ENCODE results near the gene RABGAP1. TPM values are rescaled to one million over a fixed set of nuclear protein-coding genes. Genes with fewer than 3 reads are reported as not detected.

The RABGAP1 gene
- total and polyA plus RNA-seq, 10 of the 15 experiments (the other 5 are each of a cell fraction or from before 2014, with no cell fraction given): 2.6 to 31.6 (median 12.5) TPM

DNA sequence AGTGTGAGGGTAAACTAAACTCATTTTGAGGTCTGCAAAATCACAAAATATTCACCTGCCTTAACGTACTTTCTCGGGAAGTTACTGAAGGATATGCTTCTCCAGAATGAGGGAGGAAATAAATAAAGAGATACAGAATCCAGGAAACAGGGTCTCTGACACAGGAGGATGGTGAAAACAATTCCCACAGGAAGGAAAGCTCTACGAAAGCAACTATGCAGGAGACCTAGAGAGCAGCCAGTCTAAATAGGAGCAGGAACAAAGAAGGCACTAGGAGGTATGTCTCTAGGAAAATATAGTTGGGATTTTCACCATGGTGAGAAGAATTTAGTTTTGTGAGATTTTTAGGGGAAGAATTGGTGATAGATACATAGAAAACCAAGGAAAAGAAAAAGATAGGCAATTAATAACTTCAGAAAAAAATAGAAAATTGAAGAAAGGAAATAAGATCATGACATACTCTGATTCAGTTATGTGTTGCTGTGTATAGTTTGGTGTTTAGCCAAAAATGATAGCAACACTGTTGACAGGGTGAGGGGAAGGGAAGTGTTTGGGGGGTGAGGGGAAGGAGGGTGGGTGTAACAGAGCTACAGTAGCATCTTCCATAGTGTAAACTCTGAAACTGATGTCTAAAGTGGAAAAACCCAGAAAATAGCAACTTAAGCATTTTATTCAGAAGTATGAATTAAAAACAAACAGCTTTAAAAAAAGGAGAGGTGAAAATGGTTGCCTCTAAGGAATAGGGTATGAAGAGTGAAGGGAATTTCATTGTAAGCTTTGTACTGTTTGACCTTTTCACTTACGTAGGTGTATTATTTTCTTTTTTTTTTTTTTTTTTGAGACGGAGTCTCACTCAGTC, 102.5 kb downstream of the RABGAP1 start:
- H3K4me3 ChIP-seq: no peak overlapping the region
- 93% methylated on average over 4 of the region's 5 CpGs for WGBS (ENCODE audit: insufficient coverage, insufficient replicate concordance, low lambda C conversion rate, missing lambda C conversion rate)
- intact Hi-C loops (cut with micrococcal nuclease; ENCODE audit: unreplicated experiment) (no loop called here), in situ Hi-C loops (cut with MboI) (no loop called here)
- DNase-seq (ENCODE audit: low read depth, low spot score): no peak
- POLR2A ChIA-PET: interaction anchor here (0.7 kb wide), 1 partner anchor 20 kb away, joined by 4 read pairs; no protein-coding TSS in a partner anchor
- no peak overlapping the region for H2AFZ ChIP-seq (ENCODE audit: control insufficient read depth, low read depth, low read length)
- no peaks in the 10 kb centered on the region for H3K79me2 ChIP-seq (ENCODE audit: control insufficient read depth, insufficient read depth, low read length)
- CTCF ChIA-PET: interaction anchor here (1.5 kb wide), 1 partner anchor 39 kb away, joined by 5 read pairs; no protein-coding TSS in a partner anchor
- no peaks in the 10 kb centered on the region for H3K36me3 ChIP-seq (ENCODE audit: control insufficient read depth in 2 of 2, insufficient read depth in 2 of 2, low read length in 1 of 2)
- no TSS peak for BruUV-seq (replicated peaks)
- H3K27me3 ChIP-seq (replicated peaks in 1 of 2; ENCODE audit: control insufficient read depth in 2 of 2, insufficient read depth in 2 of 2, low read length in 1 of 2): no peaks in the 10 kb centered on the region
- TF ChIP-seq MTA2 (IDR thresholded peaks at IDR 0.05; ENCODE audit: low read depth) (no peak), RELA (IDR thresholded peaks at IDR 0.05; ENCODE audit: borderline replicate concordance, partially characterized antibody) (no peak), SUPT20H (IDR thresholded peaks at IDR 0.05; ENCODE audit: borderline replicate concordance, control insufficient read depth, low read depth, low read length) (no peak), MTA3 (IDR thresholded peaks at IDR 0.05; ENCODE audit: borderline replicate concordance, low read length) (no peak), RBBP5 (conservative IDR thresholded peaks at IDR 0.05) (no peak)
- TF ChIP-seq, protein P1, sequence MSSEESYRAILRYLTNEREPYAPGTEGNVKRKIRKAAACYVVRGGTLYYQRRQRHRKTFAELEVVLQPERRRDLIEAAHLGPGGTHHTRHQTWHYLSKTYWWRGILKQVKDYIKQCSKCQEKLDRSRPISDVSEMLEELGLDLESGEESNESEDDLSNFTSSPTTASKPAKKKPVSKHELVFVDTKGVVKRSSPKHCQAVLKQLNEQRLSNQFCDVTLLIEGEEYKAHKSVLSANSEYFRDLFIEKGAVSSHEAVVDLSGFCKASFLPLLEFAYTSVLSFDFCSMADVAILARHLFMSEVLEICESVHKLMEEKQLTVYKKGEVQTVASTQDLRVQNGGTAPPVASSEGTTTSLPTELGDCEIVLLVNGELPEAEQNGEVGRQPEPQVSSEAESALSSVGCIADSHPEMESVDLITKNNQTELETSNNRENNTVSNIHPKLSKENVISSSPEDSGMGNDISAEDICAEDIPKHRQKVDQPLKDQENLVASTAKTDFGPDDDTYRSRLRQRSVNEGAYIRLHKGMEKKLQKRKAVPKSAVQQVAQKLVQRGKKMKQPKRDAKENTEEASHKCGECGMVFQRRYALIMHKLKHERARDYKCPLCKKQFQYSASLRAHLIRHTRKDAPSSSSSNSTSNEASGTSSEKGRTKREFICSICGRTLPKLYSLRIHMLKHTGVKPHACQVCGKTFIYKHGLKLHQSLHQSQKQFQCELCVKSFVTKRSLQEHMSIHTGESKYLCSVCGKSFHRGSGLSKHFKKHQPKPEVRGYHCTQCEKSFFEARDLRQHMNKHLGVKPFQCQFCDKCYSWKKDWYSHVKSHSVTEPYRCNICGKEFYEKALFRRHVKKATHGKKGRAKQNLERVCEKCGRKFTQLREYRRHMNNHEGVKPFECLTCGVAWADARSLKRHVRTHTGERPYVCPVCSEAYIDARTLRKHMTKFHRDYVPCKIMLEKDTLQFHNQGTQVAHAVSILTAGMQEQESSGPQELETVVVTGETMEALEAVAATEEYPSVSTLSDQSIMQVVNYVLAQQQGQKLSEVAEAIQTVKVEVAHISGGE (CRISPR knock-in tag; IDR thresholded peaks at IDR 0.05): no peak
- TF ChIP-seq, protein P2, sequence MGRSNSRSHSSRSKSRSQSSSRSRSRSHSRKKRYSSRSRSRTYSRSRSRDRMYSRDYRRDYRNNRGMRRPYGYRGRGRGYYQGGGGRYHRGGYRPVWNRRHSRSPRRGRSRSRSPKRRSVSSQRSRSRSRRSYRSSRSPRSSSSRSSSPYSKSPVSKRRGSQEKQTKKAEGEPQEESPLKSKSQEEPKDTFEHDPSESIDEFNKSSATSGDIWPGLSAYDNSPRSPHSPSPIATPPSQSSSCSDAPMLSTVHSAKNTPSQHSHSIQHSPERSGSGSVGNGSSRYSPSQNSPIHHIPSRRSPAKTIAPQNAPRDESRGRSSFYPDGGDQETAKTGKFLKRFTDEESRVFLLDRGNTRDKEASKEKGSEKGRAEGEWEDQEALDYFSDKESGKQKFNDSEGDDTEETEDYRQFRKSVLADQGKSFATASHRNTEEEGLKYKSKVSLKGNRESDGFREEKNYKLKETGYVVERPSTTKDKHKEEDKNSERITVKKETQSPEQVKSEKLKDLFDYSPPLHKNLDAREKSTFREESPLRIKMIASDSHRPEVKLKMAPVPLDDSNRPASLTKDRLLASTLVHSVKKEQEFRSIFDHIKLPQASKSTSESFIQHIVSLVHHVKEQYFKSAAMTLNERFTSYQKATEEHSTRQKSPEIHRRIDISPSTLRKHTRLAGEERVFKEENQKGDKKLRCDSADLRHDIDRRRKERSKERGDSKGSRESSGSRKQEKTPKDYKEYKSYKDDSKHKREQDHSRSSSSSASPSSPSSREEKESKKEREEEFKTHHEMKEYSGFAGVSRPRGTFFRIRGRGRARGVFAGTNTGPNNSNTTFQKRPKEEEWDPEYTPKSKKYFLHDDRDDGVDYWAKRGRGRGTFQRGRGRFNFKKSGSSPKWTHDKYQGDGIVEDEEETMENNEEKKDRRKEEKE (IDR thresholded peaks at IDR 0.05): no peak
- TF ChIP-seq, protein P3, sequence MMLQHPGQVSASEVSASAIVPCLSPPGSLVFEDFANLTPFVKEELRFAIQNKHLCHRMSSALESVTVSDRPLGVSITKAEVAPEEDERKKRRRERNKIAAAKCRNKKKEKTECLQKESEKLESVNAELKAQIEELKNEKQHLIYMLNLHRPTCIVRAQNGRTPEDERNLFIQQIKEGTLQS (IDR thresholded peaks at IDR 0.05; ENCODE audit: borderline replicate concordance, extremely low read depth, low read depth, low read length): no peak
- H3K4me2 ChIP-seq (ENCODE audit: control insufficient read depth, insufficient read depth): no peak overlapping the region
- H3K27ac ChIP-seq (ENCODE audit: control insufficient read depth, insufficient read depth): no peak overlapping the region
- H3K9me3 ChIP-seq (replicated peaks; ENCODE audit: control insufficient read depth, insufficient read depth, low read length): no peaks in the 10 kb centered on the region; the same call in 2 of the 3 replicates
- ATAC-seq: no peak
- no peaks in the 10 kb centered on the region for H4K20me1 ChIP-seq (ENCODE audit: control insufficient read depth, insufficient read depth)
- no peak overlapping the region for H3K9ac ChIP-seq (ENCODE audit: control insufficient read depth, insufficient read depth, low read length)
- RAD21 ChIA-PET (ENCODE audit: unreplicated experiment): interaction anchor here (0.7 kb wide), 2 partner anchors 9 to 1048 kb away, joined by 3 to 4 read pairs; no protein-coding TSS in a partner anchor
- no peaks in the 10 kb centered on the region for H3K4me1 ChIP-seq (ENCODE audit: control insufficient read depth, insufficient read depth, low read length)
- SMC1A ChIA-PET (ENCODE audit: uncharacterized antibody, unreplicated experiment): interaction anchor here (0.6 kb wide), 1 partner anchor 9 kb away, joined by 3 read pairs; no protein-coding TSS in a partner anchor
- FAIRE-seq: no peak
